Fibroblast of villous mesenchyme (primary cell): ENCODE results near the gene MST1. TPM values are rescaled to one million over a fixed set of nuclear protein-coding genes. Genes with fewer than 3 reads are reported as not detected.

Source experiments
- DNase-seq: peaks from one replicate; pipeline ENCODE4 v3.0.0-alpha.2; 2010; ENCODE audit warnings: low read depth
- H3K4me3 ChIP-seq: 2 replicates; pipeline ENCODE4 v1.5.1; 2011; ENCODE audit warnings: low read depth, mild to moderate bottlenecking, low read length
- total RNA-seq: library from RNA; depleted of rRNA; stranded (reverse); fragments of >200 nt; gene quantifications from 2 replicates; pipeline ENCODE4 v1.2.3, GENCODE V29; 2012
- TF ChIP-seq, protein P1 (sequence below): IDR thresholded peaks from 2 replicates; pipeline ENCODE4 v1.5.1; 2012; ENCODE audit warnings: low read depth, mild to moderate bottlenecking, low read length; ENCODE audit not compliant: insufficient read depth

The MST1 gene
- total RNA-seq, 1 donor, result 1.7 TPM

GRCh38 chr3:49652218-49652902 is 36.9 kb downstream of the MST1 start:
- DNase-seq, result no peak
- no peak overlapping the region for H3K4me3 ChIP-seq
- TF ChIP-seq, protein P1, sequence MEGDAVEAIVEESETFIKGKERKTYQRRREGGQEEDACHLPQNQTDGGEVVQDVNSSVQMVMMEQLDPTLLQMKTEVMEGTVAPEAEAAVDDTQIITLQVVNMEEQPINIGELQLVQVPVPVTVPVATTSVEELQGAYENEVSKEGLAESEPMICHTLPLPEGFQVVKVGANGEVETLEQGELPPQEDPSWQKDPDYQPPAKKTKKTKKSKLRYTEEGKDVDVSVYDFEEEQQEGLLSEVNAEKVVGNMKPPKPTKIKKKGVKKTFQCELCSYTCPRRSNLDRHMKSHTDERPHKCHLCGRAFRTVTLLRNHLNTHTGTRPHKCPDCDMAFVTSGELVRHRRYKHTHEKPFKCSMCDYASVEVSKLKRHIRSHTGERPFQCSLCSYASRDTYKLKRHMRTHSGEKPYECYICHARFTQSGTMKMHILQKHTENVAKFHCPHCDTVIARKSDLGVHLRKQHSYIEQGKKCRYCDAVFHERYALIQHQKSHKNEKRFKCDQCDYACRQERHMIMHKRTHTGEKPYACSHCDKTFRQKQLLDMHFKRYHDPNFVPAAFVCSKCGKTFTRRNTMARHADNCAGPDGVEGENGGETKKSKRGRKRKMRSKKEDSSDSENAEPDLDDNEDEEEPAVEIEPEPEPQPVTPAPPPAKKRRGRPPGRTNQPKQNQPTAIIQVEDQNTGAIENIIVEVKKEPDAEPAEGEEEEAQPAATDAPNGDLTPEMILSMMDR, result no peak

GRCh38 chr3:49650637-49651036 is 38.6 kb downstream of the MST1 start:
- no peak for DNase-seq
- TF ChIP-seq, protein P1, result no peak
- H3K4me3 ChIP-seq, result no peak overlapping the region

- TF ChIP-seq, protein P1, result no peak
- no peak for DNase-seq
- H3K4me3 ChIP-seq, result no peak overlapping the region
Observed at GRCh38 chr3:49650177-49650576, 39.1 kb downstream of the MST1 start.

DNA sequence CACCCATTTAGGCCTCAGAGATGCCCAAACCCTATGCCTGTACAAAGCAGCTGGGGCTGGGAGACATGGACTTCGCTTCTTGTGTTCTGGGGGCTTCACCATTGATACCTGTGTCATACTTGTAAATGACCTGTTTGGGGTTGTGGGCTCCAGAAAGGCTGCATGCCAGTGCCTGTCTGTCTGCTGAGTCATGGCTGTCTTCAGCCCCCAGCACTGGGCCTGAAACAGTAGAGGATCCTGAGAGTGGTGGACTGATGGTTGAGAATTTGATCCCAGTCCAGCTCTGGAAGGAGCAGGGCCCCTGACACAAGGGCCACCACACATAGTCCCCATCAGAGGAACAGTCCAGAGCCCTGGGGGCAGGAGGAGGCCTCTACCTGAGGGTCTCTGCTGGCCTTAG is 39.7 kb downstream of the MST1 start:
- no peak for DNase-seq
- TF ChIP-seq, protein P1, result no peak
- H3K4me3 ChIP-seq, result no peak overlapping the region

GRCh38 chr3:49648354-49649019 is 40.8 kb downstream of the MST1 start:
- DNase-seq, result no peak
- no peak overlapping the region for H3K4me3 ChIP-seq
- TF ChIP-seq, protein P1, result no peak

DNA sequence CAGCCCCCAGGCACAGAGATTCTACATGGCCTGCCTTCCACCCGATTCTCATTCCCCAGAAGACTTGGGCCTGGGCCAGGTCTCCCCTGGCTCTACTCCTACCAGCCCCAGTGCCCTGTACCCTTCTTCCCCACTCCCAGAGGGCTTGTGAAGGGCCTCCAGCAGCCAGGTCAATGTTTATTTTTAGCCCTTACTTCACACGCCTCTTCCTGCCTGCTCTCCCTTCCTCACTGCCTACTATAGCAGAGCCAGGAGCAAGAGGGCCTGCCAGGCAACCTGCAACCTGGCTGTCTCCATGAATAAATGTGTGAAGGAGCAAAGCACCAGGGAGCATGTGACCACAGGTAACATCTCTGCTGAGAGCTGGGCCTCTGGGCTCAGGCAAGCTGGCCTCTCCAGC is 41.5 kb downstream of the MST1 start:
- DNase-seq, result no peak

More for the DNA sequence above, 41.5 kb downstream of the MST1 start:
- TF ChIP-seq, protein P1, result no peak
- no peak overlapping the region for H3K4me3 ChIP-seq
